ENCODE measurements around the gene SPOCK1. TPM values are rescaled to one million over a fixed set of nuclear protein-coding genes. Genes with fewer than 3 reads are reported as not detected.

SPOCK1 gene
- total RNA-seq, 2 donors from 2014 or later = not detected

GRCh38 chr5:137294604-137295003, 204.5 kb downstream of the SPOCK1 start:
- no peak overlapping the region for H3K27ac Mint-ChIP-seq
- no peak for ATAC-seq (replicated peaks)
- H3K4me3 Mint-ChIP-seq = no peak overlapping the region
- H3K27me3 Mint-ChIP-seq = peaks cover 10% of the 10 kb centered on the region
- H3K4me1 Mint-ChIP-seq = no peaks in the 10 kb centered on the region
- H3K36me3 Mint-ChIP-seq (ENCODE audit: low read depth) = no peaks in the 10 kb centered on the region
- H3K9me3 Mint-ChIP-seq = no peaks in the 10 kb centered on the region

DNA sequence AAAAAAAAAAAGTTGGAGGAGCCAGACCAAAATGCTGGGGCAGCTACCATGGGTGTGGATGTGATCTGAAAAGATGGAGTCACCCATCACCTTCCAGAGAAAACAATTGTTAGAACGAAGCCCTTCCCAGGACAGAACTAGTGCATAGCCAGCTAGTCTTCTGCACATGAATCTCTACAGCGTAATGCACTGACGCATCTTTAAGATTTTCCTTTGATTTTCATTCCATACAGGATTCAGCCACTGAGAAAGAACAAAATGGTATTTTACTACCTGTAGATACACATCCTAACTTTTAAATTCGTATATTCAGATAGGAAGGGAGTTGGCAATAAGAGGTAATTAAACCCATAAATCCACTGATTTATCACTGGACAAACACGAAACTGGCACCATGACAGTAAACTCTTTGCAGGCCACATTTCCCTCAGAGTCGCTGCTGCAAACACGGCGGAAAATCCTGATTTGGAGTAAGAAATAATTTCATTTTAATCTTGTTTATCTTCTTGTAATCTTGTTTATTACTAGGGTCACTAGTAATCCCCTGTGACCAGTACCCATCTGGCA, 206.6 kb downstream of the SPOCK1 start:
- H3K27ac Mint-ChIP-seq = no peak overlapping the region
- H3K9me3 Mint-ChIP-seq = no peaks in the 10 kb centered on the region
- no peaks in the 10 kb centered on the region for H3K4me1 Mint-ChIP-seq
- no peaks in the 10 kb centered on the region for H3K36me3 Mint-ChIP-seq (ENCODE audit: low read depth)
- peaks cover 7% of the 10 kb centered on the region for H3K27me3 Mint-ChIP-seq
- no peak for ATAC-seq (replicated peaks)
- no peak overlapping the region for H3K4me3 Mint-ChIP-seq

GRCh38 chr5:137291436-137291835, 207.7 kb downstream of the SPOCK1 start:
- no peak for ATAC-seq (replicated peaks)
- no peaks in the 10 kb centered on the region for H3K36me3 Mint-ChIP-seq (ENCODE audit: low read depth)
- no peaks in the 10 kb centered on the region for H3K9me3 Mint-ChIP-seq
- H3K27ac Mint-ChIP-seq = no peak overlapping the region
- peaks cover 8% of the 10 kb centered on the region for H3K27me3 Mint-ChIP-seq
- no peaks in the 10 kb centered on the region for H3K4me1 Mint-ChIP-seq
- no peak overlapping the region for H3K4me3 Mint-ChIP-seq

DNA sequence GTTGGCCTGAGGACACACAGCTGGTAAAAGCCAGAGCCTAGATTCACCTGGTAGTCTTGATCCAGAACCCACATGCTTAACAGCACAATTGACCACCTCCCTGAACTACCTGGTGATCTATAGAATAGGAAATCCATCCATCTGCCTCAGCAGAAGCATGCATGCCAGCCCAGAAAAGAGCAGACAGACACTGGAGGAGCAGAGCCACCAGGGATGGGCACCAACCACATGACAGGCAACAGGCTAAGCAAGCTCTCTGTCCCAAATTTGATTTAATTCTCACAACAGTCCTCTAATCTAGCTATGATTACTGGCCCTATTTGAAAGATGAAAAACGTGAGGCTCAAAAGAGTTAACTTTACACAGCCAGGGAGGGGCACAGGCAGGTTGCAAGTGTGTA, 208.1 kb downstream of the SPOCK1 start:
- ATAC-seq (replicated peaks) = no peak
- H3K27ac Mint-ChIP-seq = no peak overlapping the region
- H3K36me3 Mint-ChIP-seq (ENCODE audit: low read depth) = no peaks in the 10 kb centered on the region
- no peak overlapping the region for H3K4me3 Mint-ChIP-seq
- peaks cover 8% of the 10 kb centered on the region for H3K27me3 Mint-ChIP-seq
- no peaks in the 10 kb centered on the region for H3K4me1 Mint-ChIP-seq
- H3K9me3 Mint-ChIP-seq = no peaks in the 10 kb centered on the region

- H3K4me3 Mint-ChIP-seq = no peak overlapping the region
- H3K9me3 Mint-ChIP-seq = no peaks in the 10 kb centered on the region
- H3K4me1 Mint-ChIP-seq = no peaks in the 10 kb centered on the region
- peaks cover 8% of the 10 kb centered on the region for H3K27me3 Mint-ChIP-seq
- H3K36me3 Mint-ChIP-seq (ENCODE audit: low read depth) = no peaks in the 10 kb centered on the region
- no peak overlapping the region for H3K27ac Mint-ChIP-seq
- ATAC-seq (replicated peaks) = no peak
These were observed 208.8 kb downstream of the SPOCK1 start for GRCh38 chr5:137290373-137290772.

DNA sequence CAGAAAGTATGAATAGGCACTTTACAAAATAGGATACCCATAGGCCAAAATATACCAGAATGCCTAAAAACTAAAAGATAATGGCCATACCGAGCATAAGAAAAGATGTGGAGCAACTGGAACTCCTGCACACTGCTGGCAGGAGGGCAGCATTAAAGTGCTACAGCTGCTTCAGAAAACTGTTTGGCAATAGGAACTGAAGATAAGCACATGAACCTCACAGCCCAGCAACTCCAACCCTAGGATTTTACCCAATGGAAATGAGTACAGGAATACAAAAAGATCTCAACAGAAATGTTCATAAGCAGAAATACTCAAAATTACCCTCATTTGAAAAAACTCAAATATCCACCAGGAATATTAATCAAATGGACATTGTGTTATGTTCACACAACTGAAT, 209.3 kb downstream of the SPOCK1 start:
- Mint-ChIP-seq H3K27me3 (peaks cover 8% of the 10 kb centered on the region), H3K9me3 (no peaks in the 10 kb centered on the region)
- ATAC-seq (replicated peaks) = no peak

GRCh38 chr5:137287569-137287968, 211.6 kb downstream of the SPOCK1 start:
- H3K4me3 Mint-ChIP-seq = no peak overlapping the region
- no peaks in the 10 kb centered on the region for H3K4me1 Mint-ChIP-seq
- no peak for ATAC-seq (replicated peaks)
- no peak overlapping the region for H3K27ac Mint-ChIP-seq
- H3K9me3 Mint-ChIP-seq = no peaks in the 10 kb centered on the region
- no peaks in the 10 kb centered on the region for H3K36me3 Mint-ChIP-seq (ENCODE audit: low read depth)
- H3K27me3 Mint-ChIP-seq = peaks cover 8% of the 10 kb centered on the region

More for the DNA sequence above, 209.3 kb downstream of the SPOCK1 start:
- H3K4me1 Mint-ChIP-seq = no peaks in the 10 kb centered on the region
- H3K36me3 Mint-ChIP-seq (ENCODE audit: low read depth) = no peaks in the 10 kb centered on the region
- H3K27ac Mint-ChIP-seq = no peak overlapping the region
- no peak overlapping the region for H3K4me3 Mint-ChIP-seq

GRCh38 chr5:137286025-137286610, 213.0 kb downstream of the SPOCK1 start:
- H3K4me1 Mint-ChIP-seq = no peaks in the 10 kb centered on the region
- ATAC-seq (replicated peaks) = no peak
- H3K27me3 Mint-ChIP-seq = peaks cover 8% of the 10 kb centered on the region
- H3K4me3 Mint-ChIP-seq = no peak overlapping the region
- H3K9me3 Mint-ChIP-seq = no peaks in the 10 kb centered on the region
- H3K27ac Mint-ChIP-seq = no peak overlapping the region
- no peaks in the 10 kb centered on the region for H3K36me3 Mint-ChIP-seq (ENCODE audit: low read depth)

- Mint-ChIP-seq H3K27me3 (peaks cover 5% of the 10 kb centered on the region), H3K27ac (no peak overlapping the region), H3K4me3 (no peak overlapping the region), H3K4me1 (no peaks in the 10 kb centered on the region), H3K9me3 (no peaks in the 10 kb centered on the region), H3K36me3 (ENCODE audit: low read depth) (no peaks in the 10 kb centered on the region)
- ATAC-seq (replicated peaks) = no peak
These were observed 215.3 kb downstream of the SPOCK1 start for GRCh38 chr5:137283801-137284200.

DNA sequence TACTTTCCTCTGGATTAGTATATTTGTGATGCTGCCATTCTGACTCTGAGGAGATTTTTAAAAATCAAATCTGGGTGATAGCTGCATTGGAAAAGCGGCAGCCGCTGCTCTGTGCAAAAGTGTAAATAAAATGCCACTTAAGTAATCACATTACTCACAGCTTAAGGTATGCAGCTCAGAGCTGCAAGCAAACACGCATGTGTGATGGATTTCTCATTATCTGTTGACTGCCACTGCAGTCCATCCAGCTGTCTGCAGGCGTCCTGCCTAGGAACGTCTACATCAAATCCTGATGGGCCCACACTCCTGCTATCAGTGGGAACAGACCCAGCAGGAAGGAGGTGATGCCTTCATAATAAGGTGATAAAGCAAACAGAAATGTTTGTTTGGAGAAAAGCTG, 216.9 kb downstream of the SPOCK1 start:
- no peaks in the 10 kb centered on the region for H3K36me3 Mint-ChIP-seq (ENCODE audit: low read depth)
- H3K4me1 Mint-ChIP-seq = no peaks in the 10 kb centered on the region
- no peaks in the 10 kb centered on the region for H3K27me3 Mint-ChIP-seq
- no peak for ATAC-seq (replicated peaks)
- no peak overlapping the region for H3K4me3 Mint-ChIP-seq
- H3K9me3 Mint-ChIP-seq = no peaks in the 10 kb centered on the region
- no peak overlapping the region for H3K27ac Mint-ChIP-seq

DNA sequence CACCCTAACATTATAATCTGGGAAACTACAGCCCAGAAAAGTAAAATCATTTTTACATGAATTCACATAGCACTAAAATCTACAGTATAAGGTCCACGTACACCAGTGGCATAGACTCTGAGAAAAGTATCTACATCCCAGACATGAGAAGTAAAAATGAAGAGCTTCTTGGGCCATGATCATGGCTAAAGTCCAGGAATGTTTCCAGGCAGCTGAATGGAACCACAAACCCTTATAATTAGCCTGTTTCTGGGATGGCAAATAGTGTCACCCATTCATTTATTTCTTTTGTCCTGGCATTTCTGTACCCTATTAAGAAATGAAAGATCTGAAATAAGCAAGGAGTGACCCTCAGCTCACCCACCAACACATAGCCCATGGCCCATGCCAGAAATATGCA, 217.9 kb downstream of the SPOCK1 start:
- Mint-ChIP-seq H3K4me3 (no peak overlapping the region), H3K27ac (no peak overlapping the region), H3K27me3 (no peaks in the 10 kb centered on the region), H3K4me1 (no peaks in the 10 kb centered on the region), H3K36me3 (ENCODE audit: low read depth) (no peaks in the 10 kb centered on the region), H3K9me3 (no peaks in the 10 kb centered on the region)
- no peak for ATAC-seq (replicated peaks)

DNA sequence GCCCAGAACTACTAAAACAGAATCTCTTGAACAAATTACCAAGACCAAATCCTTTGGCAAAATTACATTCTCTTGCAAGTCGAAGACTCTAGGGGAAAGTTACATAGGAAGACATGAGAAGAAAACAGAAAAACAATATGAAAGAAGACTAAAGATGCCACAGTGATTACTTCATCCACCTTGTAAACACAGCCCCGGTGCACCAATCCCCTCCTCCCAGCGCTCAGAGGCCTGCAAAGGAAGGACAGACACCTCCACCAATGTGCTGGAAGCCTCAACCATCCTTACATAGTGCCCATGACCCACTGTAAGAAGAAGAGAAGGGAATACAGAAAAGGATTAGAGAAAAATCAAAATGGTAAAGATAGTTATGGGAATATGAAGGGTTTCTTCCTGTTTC, 218.5 kb downstream of the SPOCK1 start:
- Mint-ChIP-seq H3K4me1 (no peaks in the 10 kb centered on the region), H3K4me3 (no peak overlapping the region), H3K27ac (no peak overlapping the region), H3K27me3 (no peaks in the 10 kb centered on the region), H3K36me3 (ENCODE audit: low read depth) (no peaks in the 10 kb centered on the region), H3K9me3 (no peaks in the 10 kb centered on the region)
- ATAC-seq (replicated peaks) = no peak

GRCh38 chr5:137279521-137280231, 219.4 kb downstream of the SPOCK1 start:
- Mint-ChIP-seq H3K36me3 (ENCODE audit: low read depth) (no peaks in the 10 kb centered on the region), H3K4me3 (no peak overlapping the region), H3K4me1 (no peaks in the 10 kb centered on the region), H3K27ac (no peak overlapping the region), H3K27me3 (no peaks in the 10 kb centered on the region), H3K9me3 (no peaks in the 10 kb centered on the region)
- ATAC-seq (replicated peaks) = no peak

DNA sequence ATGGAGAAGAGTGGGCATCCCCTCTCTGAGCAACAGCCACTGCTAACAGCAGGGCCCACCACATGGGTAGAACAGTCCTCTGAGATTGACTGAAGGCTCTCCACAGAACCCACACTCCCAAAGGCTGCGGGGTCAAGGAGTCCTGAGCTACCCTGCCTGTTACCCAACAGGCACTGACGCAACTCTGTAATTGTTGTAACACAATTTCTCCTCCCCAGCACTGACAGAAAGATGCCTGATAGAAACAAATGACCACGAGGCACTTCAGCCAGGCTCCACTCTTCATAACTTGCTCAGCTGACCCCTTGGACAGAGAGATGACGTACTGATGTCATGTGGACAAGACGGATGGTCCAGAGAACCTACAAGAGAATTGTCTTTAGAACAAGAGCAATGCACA, 220.7 kb downstream of the SPOCK1 start:
- no peak for ATAC-seq (replicated peaks)
- H3K4me1 Mint-ChIP-seq = no peaks in the 10 kb centered on the region
- H3K27me3 Mint-ChIP-seq = no peaks in the 10 kb centered on the region
- H3K9me3 Mint-ChIP-seq = no peaks in the 10 kb centered on the region
- no peaks in the 10 kb centered on the region for H3K36me3 Mint-ChIP-seq (ENCODE audit: low read depth)
- no peak overlapping the region for H3K4me3 Mint-ChIP-seq
- H3K27ac Mint-ChIP-seq = no peak overlapping the region

DNA sequence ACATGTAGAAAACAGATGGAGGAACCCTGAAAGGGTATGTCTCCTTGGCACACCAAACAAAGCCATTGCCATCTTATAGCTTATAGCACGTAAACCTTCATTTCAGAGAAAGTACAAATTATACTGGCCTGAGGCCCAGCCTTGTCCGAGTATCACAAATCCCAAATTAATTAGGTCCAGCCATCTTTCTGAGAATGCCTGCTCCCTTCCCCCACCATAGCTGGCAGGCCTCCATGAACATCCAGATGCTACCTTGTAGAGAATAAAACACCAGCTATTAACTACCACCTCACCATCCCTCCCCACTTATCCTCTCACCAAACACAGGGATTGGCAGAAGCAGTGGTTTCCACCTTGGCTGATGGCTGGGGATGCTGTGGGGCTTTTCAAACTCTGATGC, 224.0 kb downstream of the SPOCK1 start:
- H3K36me3 Mint-ChIP-seq (ENCODE audit: low read depth) = no peaks in the 10 kb centered on the region

More for the DNA sequence above, 224.0 kb downstream of the SPOCK1 start:
- Mint-ChIP-seq H3K27ac (no peak overlapping the region), H3K4me1 (no peaks in the 10 kb centered on the region), H3K27me3 (no peaks in the 10 kb centered on the region), H3K4me3 (no peak overlapping the region), H3K9me3 (no peaks in the 10 kb centered on the region)
- ATAC-seq (replicated peaks) = no peak
